Keratinocyte (primary cell): Measurements from ENCODE around the gene SCAF4. TPM values are rescaled to one million over a fixed set of nuclear protein-coding genes. Genes with fewer than 3 reads are reported as not detected.

ENCODE experiments used
- DNase-seq: peaks from one replicate; pipeline ENCODE4 v3.0.0-alpha.2; 2011; ENCODE audit warnings: low read depth, missing footprints, low spot score
- FAIRE-seq: peaks from 2 replicates; lab custom pipeline; 2011; peaks lifted over from hg19 to GRCh38; lab: Jason Lieb, UNC
- H2AFZ ChIP-seq: 2 replicates; pipeline ENCODE4 v1.6.0; 2012; ENCODE audit warnings: low read length, control low read depth, inconsistent platforms; ENCODE audit not compliant: control insufficient read depth
- H3K27ac ChIP-seq: 2 replicates; pipeline ENCODE4 v1.5.1; 2011; ENCODE audit warnings: low read length; ENCODE audit not compliant: control insufficient read depth, insufficient read depth
- H3K27me3 ChIP-seq: 3 replicates; pipeline ENCODE4 v1.6.0; 2011; ENCODE audit warnings: low read length; ENCODE audit not compliant: control insufficient read depth, insufficient read depth; ENCODE audit errors: extremely low read depth
- H3K36me3 ChIP-seq, 2 experiments: 2 replicates in 1 of 2; 3 replicates in 1 of 2; pipeline ENCODE4 v1.5.1; 2011; ENCODE audit warnings: low read length in 2 of 2, mild to moderate bottlenecking in 1 of 2; ENCODE audit not compliant: control insufficient read depth in 2 of 2, insufficient read depth in 2 of 2; ENCODE audit errors: extremely low read depth in 1 of 2
- H3K4me1 ChIP-seq: 3 replicates; pipeline ENCODE4 v1.5.1; 2011; ENCODE audit warnings: low read length; ENCODE audit not compliant: control insufficient read depth, insufficient read depth; ENCODE audit errors: extremely low read depth
- H3K4me2 ChIP-seq: 3 replicates; pipeline ENCODE4 v1.6.0; 2011; ENCODE audit warnings: low read depth, low read length; ENCODE audit not compliant: control insufficient read depth, insufficient read depth; ENCODE audit errors: extremely low read depth
- H3K4me3 ChIP-seq, 3 experiments: fragments of 200-600 bp in 1 of 3; sonication (generic) in 1 of 3; 2 replicates in 2 of 3; 3 replicates in 1 of 3; pipeline ENCODE4 v1.5.1; 2011 to 2016; ENCODE audit warnings: low read length in 3 of 3, mild to moderate bottlenecking in 3 of 3, control low read depth in 2 of 3, inconsistent platforms in 1 of 3, low read depth in 1 of 3, mixed read lengths in 1 of 3, mixed run types in 1 of 3, moderate library complexity in 1 of 3; ENCODE audit not compliant: control insufficient read depth in 2 of 3, insufficient read depth in 2 of 3; ENCODE audit errors: extremely low read depth in 1 of 3
- H3K79me2 ChIP-seq: 2 replicates; pipeline ENCODE4 v1.6.0; 2012; ENCODE audit warnings: low read length; ENCODE audit not compliant: control insufficient read depth, insufficient read depth
- H3K9ac ChIP-seq: 3 replicates; pipeline ENCODE4 v1.6.0; 2011; ENCODE audit warnings: low read length; ENCODE audit not compliant: control insufficient read depth, insufficient read depth; ENCODE audit errors: extremely low read depth
- H3K9me1 ChIP-seq: 3 replicates; pipeline ENCODE4 v1.6.0; 2011; ENCODE audit warnings: low read length; ENCODE audit not compliant: control insufficient read depth, insufficient read depth; ENCODE audit errors: extremely low read depth
- H3K9me3 ChIP-seq: 2 replicates; pipeline ENCODE4 v1.5.1; 2012; ENCODE audit warnings: low read depth, low read length; ENCODE audit not compliant: control insufficient read depth
- H4K20me1 ChIP-seq: 3 replicates; pipeline ENCODE4 v1.6.0; 2011; ENCODE audit warnings: low read length; ENCODE audit not compliant: control insufficient read depth, insufficient read depth; ENCODE audit errors: extremely low read depth
- CTCF ChIP-seq, 3 experiments: IDR thresholded peaks in 1 of 3; conservative IDR thresholded peaks in 1 of 3; optimal IDR thresholded peaks in 1 of 3; 2 replicates in 2 of 3; 3 replicates in 1 of 3; pipeline versions ENCODE3 to v1.5.1; 2011; ENCODE audit warnings: low read length in 3 of 3, mild to moderate bottlenecking in 3 of 3, moderate library complexity in 2 of 3, control low read depth in 1 of 3, inconsistent platforms in 1 of 3; ENCODE audit not compliant: insufficient read depth in 2 of 3; ENCODE audit errors: extremely low read depth in 1 of 3
- EZH2 ChIP-seq: IDR thresholded peaks from one replicate; pipeline ENCODE4 v1.6.1; 2012; ENCODE audit warnings: inconsistent platforms, mild to moderate bottlenecking, low read length, moderate library complexity
- dilution Hi-C: fragments of 300-500 bp; cut with MboI; formaldehyde crosslinking; loops from one replicate; pipeline ENCODE4 v1.7.0; 2020; ENCODE audit warnings: low sequenced_read_pairs; ENCODE audit not compliant: extremely low pct_ligation_motif_present
- polyA plus RNA-seq, 5 experiments: library from polyadenylated mRNA; depleted of rRNA in 3 of 5; stranded (reverse) in 3 of 5; stranded (forward) in 1 of 5; unstranded in 1 of 5; fragments of >200 nt; gene quantifications; 1 replicate in 1 of 5; 2 replicates in 3 of 5; 3 replicates in 1 of 5; pipeline versions ENCODE4 v1.2.1 to v1.2.3, GENCODE V29; 2011 to 2012; ENCODE audit warnings: missing spikeins in 2 of 5, low read depth in 1 of 5, low replicate concordance in 1 of 5

The SCAF4 gene
- polyA plus RNA-seq, 1 donor (not counting 4 experiments of a cell fraction or from before 2014, with no cell fraction given): 7.5 TPM

GRCh38 chr21:31711745-31712285, 20.1 kb downstream of the SCAF4 start:
- dilution Hi-C loops: no loop called here
- DNase-seq (no peak), FAIRE-seq (no peak)
- Histone ChIP-seq H3K79me2 (peaks cover 99% of the 10 kb centered on the region), H3K9ac (no peak overlapping the region), H3K27me3 (no peaks in the 10 kb centered on the region), H3K4me2 (no peak overlapping the region), H3K9me3 (no peaks in the 10 kb centered on the region), H3K4me3 (no peak overlapping the region), H3K27ac (no peak overlapping the region), H3K36me3 (no peaks in the 10 kb centered on the region), H3K9me1 (no peaks in the 10 kb centered on the region), H2AFZ (no peak overlapping the region), H4K20me1 (peaks cover 24% of the 10 kb centered on the region), H3K4me1 (peaks cover 13% of the 10 kb centered on the region)
- TF ChIP-seq CTCF (optimal IDR thresholded peaks at IDR 0.05 in 1 of 3, IDR thresholded peaks at IDR 0.05 in 1 of 3, conservative IDR thresholded peaks at IDR 0.05 in 1 of 3; ENCODE audit: extremely low read depth in 1 of 3, insufficient read depth in 2 of 3, low read length in 3 of 3) (no peak), EZH2 (no peak)

GRCh38 chr21:31711326-31711725, 20.6 kb downstream of the SCAF4 start:
- H3K27ac ChIP-seq: no peak overlapping the region
- H3K9ac ChIP-seq: no peak overlapping the region
- peaks cover 99% of the 10 kb centered on the region for H3K79me2 ChIP-seq
- peaks cover 13% of the 10 kb centered on the region for H3K4me1 ChIP-seq
- H4K20me1 ChIP-seq: peaks cover 23% of the 10 kb centered on the region
- H3K9me3 ChIP-seq: no peaks in the 10 kb centered on the region
- TF ChIP-seq EZH2: no peak
- TF ChIP-seq CTCF (optimal IDR thresholded peaks at IDR 0.05 in 1 of 3, IDR thresholded peaks at IDR 0.05 in 1 of 3, conservative IDR thresholded peaks at IDR 0.05 in 1 of 3; ENCODE audit: extremely low read depth in 1 of 3, insufficient read depth in 2 of 3, low read length in 3 of 3): no peak
- H3K9me1 ChIP-seq: no peaks in the 10 kb centered on the region
- no peak overlapping the region for H3K4me3 ChIP-seq
- dilution Hi-C loops: no loop called here
- no peak overlapping the region for H2AFZ ChIP-seq
- H3K27me3 ChIP-seq: no peaks in the 10 kb centered on the region
- H3K36me3 ChIP-seq: peaks cover 0 to 2% of the 10 kb centered on the region in 2 experiments
- H3K4me2 ChIP-seq: no peak overlapping the region
- FAIRE-seq (no peak), DNase-seq (no peak)
